Measurements from ENCODE around the gene NOS1.

The NOS1 gene

GRCh38 chr12:117331691-117332090 lies 29.7 kb downstream of the NOS1 start:
- no peak for FAIRE-seq
- DNase-seq (ENCODE audit: low spot score) = no peak

- DNase-seq (ENCODE audit: low spot score) (no peak), FAIRE-seq (no peak)
Observed at GRCh38 chr12:117330441-117331113, 30.8 kb downstream of the NOS1 start.

DNA sequence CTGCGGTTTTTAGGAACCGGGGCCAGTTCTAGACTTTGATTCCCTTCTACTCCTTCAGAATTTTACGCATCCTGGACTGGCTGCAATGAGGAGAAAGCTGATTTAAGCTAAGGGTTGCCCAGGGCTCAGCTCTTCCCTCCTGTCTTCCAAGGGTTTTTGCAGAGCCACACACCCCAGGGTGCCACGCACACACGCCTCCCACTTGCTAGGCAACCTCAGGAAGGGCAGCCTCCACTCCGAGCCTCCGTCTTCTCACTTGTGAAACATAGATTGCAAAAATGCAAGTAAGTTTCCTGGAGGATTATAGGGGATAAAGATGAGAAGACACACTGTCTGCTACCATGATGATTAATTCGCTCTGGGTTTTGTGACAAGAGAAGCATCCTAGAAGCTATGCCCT lies 31.7 kb downstream of the NOS1 start:
- DNase-seq (ENCODE audit: low spot score) (no peak), FAIRE-seq (no peak)

GRCh38 chr12:117328556-117329100 lies 32.8 kb downstream of the NOS1 start:
- no peak for DNase-seq (ENCODE audit: low spot score)
- no peak for FAIRE-seq

DNA sequence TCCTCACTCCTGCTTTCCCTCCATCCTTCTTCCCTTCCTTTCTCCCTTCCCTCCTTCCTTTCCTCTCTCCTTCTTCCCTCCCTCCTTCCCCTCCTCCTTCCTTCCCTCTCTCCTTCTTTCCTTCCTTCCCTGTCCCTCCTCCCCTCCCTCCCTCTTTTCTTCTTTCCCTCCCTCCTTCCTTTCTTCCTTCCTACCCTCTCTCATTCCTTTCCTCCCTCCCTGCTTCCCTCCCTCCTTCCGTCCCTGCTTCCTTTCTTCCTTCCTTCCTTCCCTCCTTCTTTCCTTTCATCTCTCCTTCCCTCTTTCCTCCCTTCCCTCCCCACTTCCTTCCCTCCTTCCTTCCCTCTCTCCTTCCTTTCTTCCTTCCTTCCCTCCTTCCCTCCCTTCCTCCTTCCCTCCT lies 39.0 kb downstream of the NOS1 start:
- DNase-seq (ENCODE audit: low spot score) = no peak

DNA sequence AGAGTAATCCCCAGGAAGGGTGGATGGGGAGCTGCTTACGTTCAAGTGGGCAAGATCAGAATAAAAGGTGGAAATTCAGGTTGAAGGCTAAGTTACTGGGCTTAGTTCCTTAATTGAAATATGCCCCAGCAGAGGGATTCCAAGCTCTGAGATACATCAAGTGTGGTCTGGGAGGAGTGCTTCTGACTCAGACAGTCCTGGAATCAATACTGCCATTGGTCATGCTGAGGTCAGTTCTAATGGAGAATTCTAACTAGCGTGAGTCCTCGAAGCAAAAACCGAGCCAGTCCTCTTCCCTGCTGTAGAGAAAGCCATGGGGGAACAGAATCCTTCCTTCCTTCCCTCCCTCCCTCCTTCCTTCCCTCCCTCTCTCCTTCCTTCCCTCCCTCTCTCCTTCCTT lies 39.9 kb downstream of the NOS1 start:
- no peak for DNase-seq (ENCODE audit: low spot score)
- no peak for FAIRE-seq

More for the DNA sequence above, 39.0 kb downstream of the NOS1 start:
- FAIRE-seq = no peak

GRCh38 chr12:117318591-117318990 lies 42.8 kb downstream of the NOS1 start:
- FAIRE-seq = no peak
- DNase-seq (ENCODE audit: low spot score) = no peak

DNA sequence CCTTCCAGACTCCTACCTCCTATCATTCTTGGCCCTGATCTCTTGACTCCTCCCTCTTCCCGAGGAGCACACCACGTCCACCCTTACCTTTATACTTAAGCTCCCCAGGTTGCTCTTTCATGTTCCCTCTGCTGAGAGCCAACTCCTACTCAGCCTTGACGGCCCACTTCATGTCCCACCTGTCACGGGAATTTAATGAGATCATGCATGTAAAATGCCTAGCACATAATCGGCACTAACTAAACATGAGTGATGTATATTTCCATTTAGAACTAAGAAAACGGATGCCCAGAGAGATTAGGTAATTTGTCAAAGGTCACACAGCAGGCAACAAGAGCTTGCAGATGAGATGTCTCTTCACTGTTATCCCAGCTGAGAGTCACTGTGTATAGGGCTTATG lies 45.1 kb downstream of the NOS1 start:
- FAIRE-seq (no peak), DNase-seq (ENCODE audit: low spot score) (no peak)

- FAIRE-seq (no peak), DNase-seq (ENCODE audit: low spot score) (no peak)
Observed at GRCh38 chr12:117313926-117314325, 47.5 kb downstream of the NOS1 start.

DNA sequence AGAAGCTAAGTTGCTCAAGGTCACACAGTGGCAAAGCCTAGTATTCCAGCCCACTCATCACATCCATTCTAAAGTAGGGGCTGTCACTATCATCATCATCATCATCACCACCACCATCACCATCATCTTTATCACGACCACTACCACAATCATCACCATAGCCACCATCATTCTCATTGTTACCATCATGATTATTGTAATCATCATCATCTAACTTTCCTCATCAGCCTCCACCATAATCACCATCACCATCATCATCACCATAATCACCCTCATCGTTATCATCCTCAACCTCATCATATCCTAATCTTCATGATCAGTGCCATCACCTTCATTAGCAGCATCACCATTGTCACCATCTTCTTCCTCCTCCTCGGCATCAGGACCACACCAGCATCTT lies 48.7 kb downstream of the NOS1 start:
- no peak for DNase-seq (ENCODE audit: low spot score)
- FAIRE-seq = peak; percentile 86

DNA sequence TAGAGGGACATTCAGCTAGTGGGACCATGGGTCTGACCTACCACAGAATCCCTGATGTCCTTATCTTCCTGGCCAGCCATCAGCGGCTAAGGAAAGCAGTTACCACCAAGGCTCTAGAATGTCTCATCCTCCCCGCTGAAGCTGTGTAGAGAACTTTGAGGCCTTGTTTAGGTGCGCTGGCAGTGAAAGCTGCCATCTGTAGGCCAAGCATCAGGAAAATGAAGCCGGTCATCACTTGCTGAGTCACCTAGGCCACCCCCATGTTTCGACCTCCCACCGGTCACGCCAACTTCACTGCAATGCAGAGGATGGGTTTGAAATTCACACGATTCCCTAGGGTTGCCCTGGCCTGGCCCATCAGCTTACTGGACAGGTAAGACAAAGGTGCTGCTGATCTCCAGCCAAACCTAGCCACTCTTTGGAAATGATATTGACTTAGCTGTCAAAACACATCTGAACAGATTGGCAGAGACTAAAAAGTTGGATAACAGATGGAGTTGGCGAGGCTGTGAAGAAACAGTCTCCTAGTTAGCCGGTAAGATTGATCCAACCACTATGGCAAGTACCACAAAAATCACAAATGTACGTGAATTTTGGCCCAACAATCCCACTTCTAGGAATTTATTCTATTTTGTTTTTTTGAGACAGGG lies 52.0 kb downstream of the NOS1 start:
- DNase-seq (ENCODE audit: low spot score) (no peak), FAIRE-seq (no peak)

DNA sequence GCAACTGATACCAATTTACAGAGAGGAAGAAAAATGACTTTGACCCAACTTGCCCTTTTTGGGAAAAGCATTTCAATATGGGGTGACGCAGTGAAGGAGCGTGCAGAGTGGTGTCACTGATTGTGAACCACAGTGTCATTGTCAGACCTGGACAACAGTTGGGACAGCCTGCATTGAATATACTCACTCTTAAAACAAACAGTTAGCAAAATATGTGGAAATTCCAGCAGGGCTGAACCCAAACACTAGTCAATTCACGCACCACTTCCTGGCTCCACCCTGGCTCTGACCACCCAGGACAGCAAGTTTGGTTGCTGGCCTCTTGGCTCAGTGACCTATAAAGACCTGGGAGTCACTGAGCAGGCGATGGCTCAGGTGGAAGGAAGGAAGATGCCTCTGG lies 61.3 kb downstream of the NOS1 start:
- FAIRE-seq (no peak), DNase-seq (ENCODE audit: low spot score) (no peak)

DNA sequence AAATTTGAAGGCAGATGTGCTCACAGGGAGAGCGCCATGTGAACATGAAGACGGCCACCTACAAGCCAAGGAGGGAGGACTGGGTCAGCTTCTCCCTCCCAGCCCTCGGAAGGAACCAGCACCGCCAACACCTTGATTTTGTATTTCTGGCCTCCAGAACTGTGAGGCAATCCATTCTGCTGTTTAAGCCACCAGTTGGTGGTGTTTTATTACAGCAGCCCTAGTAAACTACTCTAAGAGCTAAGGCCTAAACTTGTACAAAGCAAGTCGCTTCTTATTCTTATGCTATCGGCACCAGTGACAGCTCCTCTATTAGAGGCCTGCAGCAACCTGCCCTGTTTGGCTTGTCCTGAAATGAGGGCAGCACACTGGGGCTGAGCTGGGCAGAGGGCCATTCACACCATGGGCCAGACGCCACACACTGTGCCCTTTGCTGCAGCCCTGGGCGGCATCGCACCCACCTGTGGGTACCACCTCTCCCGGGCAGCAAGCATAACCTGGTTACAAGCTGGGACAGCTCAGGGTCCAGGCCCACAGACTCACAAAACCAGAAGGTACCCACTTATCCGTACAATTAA lies 62.7 kb downstream of the NOS1 start:
- no peak for DNase-seq (ENCODE audit: low spot score)
- FAIRE-seq = no peak

DNA sequence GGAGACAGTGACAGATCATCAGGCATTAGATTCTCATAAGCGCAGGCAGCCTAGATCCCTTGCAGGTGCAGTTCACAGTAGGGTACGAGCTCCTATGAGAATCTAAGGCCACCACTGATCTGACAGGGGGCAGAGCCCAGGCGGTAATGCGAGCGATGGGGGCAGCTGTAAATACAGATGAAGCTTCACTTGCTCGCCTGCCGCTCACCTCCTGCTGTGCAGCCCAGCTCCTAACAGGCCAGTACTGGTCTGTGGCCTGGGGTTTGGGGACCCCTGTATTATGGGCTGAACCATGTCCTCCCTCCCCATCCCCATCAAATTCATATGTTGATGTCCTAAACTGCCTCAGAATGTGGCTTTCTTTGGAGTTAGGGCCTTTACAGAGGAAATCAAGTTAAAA lies 63.2 kb downstream of the NOS1 start:
- FAIRE-seq (no peak), DNase-seq (ENCODE audit: low spot score) (no peak)

DNA sequence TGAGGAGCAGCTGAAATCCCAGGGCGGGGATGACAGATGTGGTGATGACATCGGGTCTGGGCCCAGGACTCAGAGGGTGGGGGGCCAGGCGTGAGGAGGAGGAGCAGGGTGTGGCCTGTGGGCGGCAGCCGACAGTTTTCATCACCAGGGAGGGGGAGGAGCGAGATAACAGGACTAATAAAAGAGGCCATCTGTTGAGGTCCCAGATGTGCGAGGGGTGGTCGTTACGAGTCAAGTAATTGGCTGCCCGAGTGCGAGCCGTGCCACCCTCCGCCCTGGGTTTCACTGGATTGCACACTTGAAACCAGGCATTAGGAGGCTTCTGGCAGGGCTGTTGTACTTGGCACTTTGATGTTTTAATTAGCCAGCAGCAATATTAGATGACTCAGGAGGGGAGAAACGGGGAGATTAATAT lies 67.2 kb downstream of the NOS1 start:
- no peak for FAIRE-seq
- no peak for DNase-seq (ENCODE audit: low spot score)

GRCh38 chr12:117293510-117293909 lies 67.9 kb downstream of the NOS1 start:
- DNase-seq (ENCODE audit: low spot score) = no peak
- FAIRE-seq = no peak

GRCh38 chr12:117292688-117293087 lies 68.7 kb downstream of the NOS1 start:
- FAIRE-seq (no peak), DNase-seq (ENCODE audit: low spot score) (no peak)

- no peak for FAIRE-seq
Observed at GRCh38 chr12:117284140-117284539, 77.3 kb downstream of the NOS1 start.

GRCh38 chr12:117282490-117282889 lies 78.9 kb downstream of the NOS1 start:
- DNase-seq (ENCODE audit: low spot score) (no peak), FAIRE-seq (no peak)

More at GRCh38 chr12:117284140-117284539, 77.3 kb downstream of the NOS1 start:
- DNase-seq (ENCODE audit: low spot score) = no peak

DNA sequence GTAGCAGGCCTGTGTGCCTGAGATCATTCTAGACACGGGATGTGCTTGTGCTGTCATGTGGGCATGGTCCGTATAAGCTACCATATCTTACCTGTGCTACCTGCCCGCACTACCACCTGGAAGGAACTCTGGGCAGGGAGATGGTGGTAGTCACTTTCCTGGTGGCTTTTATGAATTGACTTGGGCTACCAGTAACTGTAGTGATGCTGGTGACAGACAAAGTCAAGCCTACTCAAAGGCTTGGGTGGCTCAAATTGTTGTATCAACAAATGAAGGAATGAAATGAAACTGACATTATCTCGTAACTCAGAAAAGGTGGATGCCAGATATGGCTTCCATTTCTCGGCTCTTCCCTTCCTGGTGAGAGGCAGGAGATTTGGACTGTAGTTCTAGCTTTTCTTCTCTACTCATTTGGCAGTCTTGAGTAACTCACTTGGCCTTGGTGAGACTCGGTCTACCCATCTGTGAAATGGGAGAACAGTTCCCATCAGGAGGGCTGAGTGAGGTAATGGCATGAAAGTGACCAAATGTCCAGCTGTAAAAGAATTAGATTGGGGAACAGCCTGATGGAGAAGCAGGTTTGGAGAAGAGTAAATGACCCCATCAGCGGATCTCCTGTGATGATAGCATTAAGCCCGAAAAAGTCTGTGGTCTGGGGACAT lies 81.3 kb downstream of the NOS1 start:
- no peak for FAIRE-seq

GRCh38 chr12:117279606-117280005 lies 81.8 kb downstream of the NOS1 start:
- no peak for FAIRE-seq

More for the DNA sequence above, 81.3 kb downstream of the NOS1 start:
- no peak for DNase-seq (ENCODE audit: low spot score)

DNA sequence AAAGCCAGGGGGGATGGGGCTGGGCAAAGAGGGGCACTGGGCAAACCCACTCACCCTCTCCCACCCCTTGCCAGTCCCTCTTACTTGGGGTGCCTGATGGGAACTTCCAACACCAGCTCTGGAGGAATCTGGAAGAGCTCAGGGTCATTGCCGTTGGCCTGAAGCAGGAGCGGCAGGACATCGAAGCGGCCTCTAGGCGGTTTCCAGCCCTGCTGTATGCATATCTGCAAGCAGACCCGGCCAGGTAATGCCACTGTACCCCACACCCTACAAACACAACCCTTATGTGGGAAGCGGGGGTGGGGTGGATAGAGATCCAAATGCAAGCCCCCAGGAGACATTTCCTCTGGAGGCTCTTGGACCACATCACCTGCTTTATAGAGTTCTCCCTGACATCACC lies 83.6 kb downstream of the NOS1 start:
- FAIRE-seq (no peak), DNase-seq (ENCODE audit: low spot score) (no peak)

More at GRCh38 chr12:117279606-117280005, 81.8 kb downstream of the NOS1 start:
- no peak for DNase-seq (ENCODE audit: low spot score)

All from urothelium cell line (cell line).